Spleen (tissue), 11 donors: ENCODE data around the gene CYP8B1. TPM values are rescaled to one million over a fixed set of nuclear protein-coding genes. Genes with fewer than 3 reads are reported as not detected.

Source experiments
- DNase-seq: peaks from one replicate; pipeline ENCODE4 v3.0.0-alpha.2; 2020
- H3K27ac ChIP-seq, 8 donors: fragments of 200-600 bp; sonication (generic) in 7 of 8; 1 replicate in 4 of 8; 2 replicates in 4 of 8; pipeline versions ENCODE4 v1.5.0 to v1.8.0; 2016 to 2021; ENCODE audit warnings: inconsistent platforms in 4 of 8, mild to moderate bottlenecking in 4 of 8, moderate library complexity in 1 of 8
- H3K27me3 ChIP-seq, 7 donors: fragments of 200-600 bp; sonication (generic) in 6 of 7; replicated peaks in 1 of 7; 1 replicate in 4 of 7; 2 replicates in 3 of 7; pipeline versions ENCODE4 v1.5.0 to v1.8.0; 2016 to 2021; ENCODE audit warnings: inconsistent platforms in 3 of 7, mild to moderate bottlenecking in 1 of 7
- H3K36me3 ChIP-seq, 6 donors: fragments of 200-600 bp; sonication (generic) in 5 of 6; 1 replicate in 4 of 6; 2 replicates in 2 of 6; pipeline versions ENCODE4 v1.5.0 to v1.8.0; 2016 to 2021; ENCODE audit warnings: inconsistent platforms in 2 of 6
- H3K4me1 ChIP-seq, 6 donors: fragments of 200-600 bp; sonication (generic) in 5 of 6; 1 replicate in 3 of 6; 2 replicates in 3 of 6; pipeline versions ENCODE4 v1.5.0 to v1.8.0; 2016 to 2021; ENCODE audit warnings: inconsistent platforms in 3 of 6
- H3K4me3 ChIP-seq, 8 donors: fragments of 200-600 bp; sonication (generic) in 7 of 8; 1 replicate in 4 of 8; 2 replicates in 4 of 8; pipeline versions ENCODE4 v1.5.0 to v1.8.0; 2016 to 2021; ENCODE audit warnings: inconsistent platforms in 4 of 8, mild to moderate bottlenecking in 4 of 8, moderate library complexity in 2 of 8
- H3K9me3 ChIP-seq, 8 donors: fragments of 200-600 bp; sonication (generic) in 7 of 8; 1 replicate in 4 of 8; 2 replicates in 4 of 8; pipeline versions ENCODE4 v1.5.0 to v1.8.0; 2016 to 2021; ENCODE audit warnings: inconsistent platforms in 4 of 8
- CTCF ChIP-seq, 11 experiments: fragments of 200-600 bp in 7 of 11; fragments of 450-650 bp in 4 of 11; sonication (generic) in 4 of 11; IDR thresholded peaks in 8 of 11; conservative IDR thresholded peaks in 3 of 11; 1 replicate in 7 of 11; 2 replicates in 4 of 11; pipeline versions ENCODE4 v1.4.0 to v1.8.0; 2016 to 2021; ENCODE audit warnings: antibody characterized with exemption in 11 of 11, inconsistent platforms in 4 of 11, mild to moderate bottlenecking in 1 of 11
- POLR2A ChIP-seq, 3 donors: fragments of 450-650 bp; IDR thresholded peaks; one replicate each; pipeline ENCODE4 v1.5.1; 2017; ENCODE audit warnings: antibody characterized with exemption in 3 of 3, mild to moderate bottlenecking in 1 of 3
- POLR2AphosphoS5 ChIP-seq, 3 donors: sonication (generic); formaldehyde crosslinking; IDR thresholded peaks; one replicate each; pipeline ENCODE4 v1.5.1; 2017; ENCODE audit warnings: antibody characterized with exemption in 3 of 3
- WGBS, 5 donors: extraction: QIAGEN DNeasy Blood & Tissue Kit in 3 of 5; methylation state at CpG; one replicate each; pipeline versions ENCODE4 v1.1.5 to v1.1.7; 2013 to 2018; 5-methylcytosine and 5-hydroxymethylcytosine counted together
- intact Hi-C: fragments of 100-400 bp; cut with DNase I; formaldehyde crosslinking; loops from one replicate; pipeline ENCODE4 v1.15.0; 2023; ENCODE audit warnings: low total_unique reads
- polyA plus RNA-seq, 3 donors: library from polyadenylated mRNA; stranded (reverse); fragments of 200-250 nt; gene quantifications; one replicate each; pipeline ENCODE4 v1.2.1, GENCODE V29; 2013
- total RNA-seq, 7 donors: library from RNA; depleted of rRNA in 3 of 7; stranded (reverse); fragments of >200 nt in 3 of 7; fragmentation: NEBNext Ultra II Directional in 4 of 7; extraction: Animal tissue kit (Norgen Biotek cat#: 25700) in 4 of 7; gene quantifications; one replicate each; pipeline versions ENCODE4 v1.1.0 to v1.2.1, GENCODE V29; 2016 to 2021
- donor health status: healthy with polysubstance abuse.
- donor health status: DM: no; HTN: no; CAD: no; lungs with moderate emphysema.
- donor health status: DM: no; HTN: no; CAD: no.
- donor health status: Bipolar disorder and iron deficiency.
- donor health status: healthy.
- donor health status: DM: no; HTN: no; CAD: no.
- donor health status: DM: yes; HTN: yes; CAD: no.

Gene CYP8B1
- total and polyA plus RNA-seq, 10 donors: 0.02 TPM; not detected in 9

DNA sequence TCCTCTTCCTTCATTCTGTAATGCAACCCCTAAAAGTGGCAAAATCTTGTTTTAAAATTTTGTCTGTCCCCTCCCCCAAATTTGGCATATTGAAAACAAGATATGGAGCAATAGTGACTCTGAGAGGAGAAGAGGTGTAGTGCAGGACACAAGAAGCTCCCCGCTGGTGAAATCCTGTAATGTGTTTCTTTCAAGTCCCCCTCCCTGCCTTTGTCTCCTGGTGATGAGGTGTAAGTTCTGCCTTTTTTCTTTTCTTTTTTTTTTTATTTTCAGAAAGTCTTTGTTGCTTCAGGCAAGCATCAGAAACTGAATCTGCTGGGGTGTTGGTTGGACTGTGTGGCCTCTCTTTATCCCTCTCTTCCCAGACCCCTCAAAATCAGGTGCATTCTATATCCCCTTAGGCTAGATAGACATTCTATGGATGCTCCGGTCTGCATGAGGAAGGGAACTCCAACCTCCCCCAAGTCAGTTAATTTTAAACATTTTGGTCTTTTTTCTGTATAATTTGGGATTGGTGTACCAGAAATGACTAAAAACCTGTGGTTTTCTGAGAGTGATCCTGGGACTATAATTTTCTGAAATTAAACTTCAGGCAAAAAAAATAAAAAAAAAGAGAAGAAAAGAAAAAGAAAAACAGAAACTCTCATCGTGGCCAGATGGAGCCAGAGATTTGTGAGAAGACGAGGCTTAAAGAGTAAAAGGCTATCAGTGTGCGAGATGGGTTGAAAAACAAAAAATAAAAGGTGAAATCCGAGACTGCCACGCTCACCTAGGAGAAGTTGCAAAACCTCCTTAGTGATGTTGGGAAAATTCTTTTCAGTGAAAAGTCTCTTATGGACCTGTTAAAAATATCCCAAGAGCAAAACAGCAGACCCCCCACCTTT is 45.0 kb downstream of the CYP8B1 start:
- Histone ChIP-seq H3K9me3 (no peaks in the 10 kb centered on the region), H3K4me1 (peaks cover 0 to 12% (median 4%) of the 10 kb centered on the region in 6 donors), H3K4me3 (no peak overlapping the region), H3K36me3 (no peaks in the 10 kb centered on the region), H3K27ac (no peak overlapping the region), H3K27me3 (no peaks in the 10 kb centered on the region)
- TF ChIP-seq CTCF (IDR thresholded peaks at IDR 0.05 in 8 of 11, conservative IDR thresholded peaks at IDR 0.05 in 3 of 11) (peak in 4 of 11 experiments; percentile 15 to 44 (median 28)), POLR2A (IDR thresholded peaks at IDR 0.05) (no peak)
- DNase-seq: no peak
- WGBS, 5 donors: 41 to 50% (median 47%) methylated on average over 7 of the region's 7 CpGs
- intact Hi-C loops: loop anchor here (5.0 kb wide), 1 partner anchor 48 kb away; no protein-coding TSS in a partner anchor

GRCh38 chr3:42829628-42830436 is 45.8 kb downstream of the CYP8B1 start:
- H3K4me3 ChIP-seq: no peak overlapping the region

GRCh38 chr3:42829083-42829627 is 46.5 kb downstream of the CYP8B1 start:
- WGBS, 5 donors: 84 to 93% (median 92%) methylated on average over 5 of the region's 5 CpGs
- Histone ChIP-seq H3K9me3 (no peaks in the 10 kb centered on the region), H3K4me1 (peaks cover 0 to 12% (median 4%) of the 10 kb centered on the region in 6 donors), H3K27me3 (no peaks in the 10 kb centered on the region), H3K36me3 (no peaks in the 10 kb centered on the region), H3K4me3 (no peak overlapping the region), H3K27ac (no peak overlapping the region)
- no peak for TF ChIP-seq CTCF (IDR thresholded peaks at IDR 0.05 in 8 of 11, conservative IDR thresholded peaks at IDR 0.05 in 3 of 11)
- no peak for TF ChIP-seq POLR2AphosphoS5 (IDR thresholded peaks at IDR 0.05)
- intact Hi-C loops: no loop called here
- DNase-seq: no peak

More at GRCh38 chr3:42829628-42830436, 45.8 kb downstream of the CYP8B1 start:
- H3K9me3 ChIP-seq: no peaks in the 10 kb centered on the region
- no peaks in the 10 kb centered on the region for H3K36me3 ChIP-seq
- intact Hi-C loops: loop anchor here (5.0 kb wide), 1 partner anchor 48 kb away; no protein-coding TSS in a partner anchor
- H3K27me3 ChIP-seq: no peaks in the 10 kb centered on the region
- 64 to 78% (median 74%) methylated on average over 5 of the region's 5 CpGs for WGBS, 5 donors
- TF ChIP-seq POLR2A (IDR thresholded peaks at IDR 0.05) (no peak), POLR2AphosphoS5 (IDR thresholded peaks at IDR 0.05) (no peak), CTCF (IDR thresholded peaks at IDR 0.05 in 8 of 11, conservative IDR thresholded peaks at IDR 0.05 in 3 of 11) (no peak)
- no peak overlapping the region for H3K27ac ChIP-seq
- no peak for DNase-seq
- H3K4me1 ChIP-seq: peaks cover 0 to 12% (median 4%) of the 10 kb centered on the region in 6 donors
